ENCODE results near the gene DBNDD2. TPM values are rescaled to one million over a fixed set of nuclear protein-coding genes. Genes with fewer than 3 reads are reported as not detected.

The DBNDD2 gene, protein sequence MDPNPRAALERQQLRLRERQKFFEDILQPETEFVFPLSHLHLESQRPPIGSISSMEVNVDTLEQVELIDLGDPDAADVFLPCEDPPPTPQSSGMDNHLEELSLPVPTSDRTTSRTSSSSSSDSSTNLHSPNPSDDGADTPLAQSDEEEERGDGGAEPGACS
- 7.0 TPM for total RNA-seq

DNA sequence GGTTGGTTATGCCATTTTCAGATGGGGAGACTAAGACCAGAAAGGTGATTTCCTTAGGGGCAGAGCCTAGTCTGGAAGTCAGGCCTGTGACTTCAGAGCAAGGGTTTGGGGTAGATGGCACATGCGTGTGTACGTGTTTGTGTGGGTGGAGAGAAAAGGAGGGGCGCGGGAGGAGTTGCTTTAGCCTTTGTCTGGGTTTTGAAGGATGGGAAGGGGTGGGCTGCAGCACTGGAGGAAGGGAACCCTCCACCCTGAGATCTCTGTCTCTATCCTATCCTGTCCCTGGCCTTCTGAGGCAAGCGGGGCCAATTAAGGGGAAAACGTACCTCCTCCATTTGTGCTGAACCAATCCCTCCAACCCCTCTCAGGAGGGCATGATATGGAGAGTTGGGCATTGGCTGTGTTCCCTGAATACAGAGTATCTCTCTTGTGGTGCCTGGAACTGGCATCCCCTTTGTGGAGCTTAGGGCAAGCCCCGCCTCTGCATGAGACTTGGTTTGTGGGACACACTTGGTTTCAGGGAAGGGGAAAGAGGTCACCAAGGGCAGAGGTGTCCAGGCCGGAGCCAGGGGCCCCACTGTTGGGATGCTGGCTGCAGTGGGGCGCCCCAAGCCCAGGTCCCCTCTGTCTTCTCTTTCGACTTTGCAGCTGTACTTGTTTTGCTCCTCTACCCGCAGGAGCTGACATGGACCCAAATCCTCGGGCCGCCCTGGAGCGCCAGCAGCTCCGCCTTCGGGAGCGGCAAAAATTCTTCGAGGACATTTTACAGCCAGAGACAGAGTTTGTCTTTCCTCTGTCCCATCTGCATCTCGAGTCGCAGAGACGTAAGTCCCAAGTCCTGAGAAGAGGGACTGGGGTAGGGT, at the start of gene DBNDD2:
TSS of gene DBNDD2 (plus strand) at position 507 of the 863 bp plus-strand sequence. CDS start at position 686, 179 bp downstream.
- DNase-seq (ENCODE audit: low read depth in 2 of 3, low spot score in 2 of 3) = peak in 1 of 3 donors; percentile 16

DNA sequence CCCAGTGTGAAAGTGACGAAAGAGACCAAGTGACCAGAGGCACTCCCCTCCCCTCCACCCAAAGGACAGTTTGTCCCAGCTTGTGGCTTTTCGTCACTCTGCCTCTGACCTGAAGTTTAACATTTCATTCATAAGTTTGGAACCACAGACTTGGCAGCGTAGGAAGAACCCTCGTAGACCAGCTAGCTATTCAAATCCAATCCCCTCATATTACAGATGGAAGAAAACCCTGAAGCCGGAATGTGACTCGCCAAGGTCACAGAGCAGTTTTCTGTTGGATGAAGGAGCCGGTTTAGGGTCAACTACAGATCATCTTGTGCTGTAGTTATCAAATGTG, 49.1 kb upstream of the DBNDD2 start:
- DNase-seq (ENCODE audit: low read depth in 2 of 3, low spot score in 2 of 3) = no peak

DNA sequence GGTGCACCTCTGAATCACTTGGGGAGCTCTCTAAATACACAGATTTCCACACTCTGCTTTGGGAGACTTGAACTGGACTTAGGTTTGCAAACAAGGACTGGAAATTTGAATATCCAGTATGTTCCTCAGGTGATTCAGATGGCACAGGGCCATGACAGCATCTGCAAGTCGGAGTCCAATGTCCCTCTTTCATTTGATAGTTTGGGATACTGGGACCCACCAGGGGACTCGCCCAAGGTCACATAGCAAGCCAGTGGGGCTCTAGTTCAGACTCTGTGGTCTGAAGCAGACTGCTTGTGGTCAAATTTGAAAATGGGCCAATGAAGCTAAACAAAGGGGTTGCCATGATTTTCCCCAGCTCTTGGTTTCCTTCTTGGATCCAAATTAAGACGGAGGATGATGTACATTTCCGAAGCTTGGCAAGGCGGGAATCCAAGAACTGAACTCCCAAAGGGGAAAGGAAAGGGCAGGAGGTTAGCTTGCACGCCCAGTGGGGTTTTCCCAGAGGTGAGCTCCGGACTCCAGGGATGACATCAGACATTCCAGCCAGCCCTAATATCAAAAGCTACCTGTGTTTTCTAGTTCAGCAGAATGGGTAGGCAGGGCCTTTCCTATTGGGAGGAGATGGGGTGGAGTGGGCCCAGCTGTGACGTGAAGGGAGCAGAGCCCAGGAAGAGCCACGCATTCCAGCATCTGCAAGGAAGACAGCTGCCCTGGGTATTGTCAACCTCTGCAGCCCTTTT, 48.5 kb upstream of the DBNDD2 start:
- no peak for DNase-seq (ENCODE audit: low read depth in 2 of 3, low spot score in 2 of 3)

DNA sequence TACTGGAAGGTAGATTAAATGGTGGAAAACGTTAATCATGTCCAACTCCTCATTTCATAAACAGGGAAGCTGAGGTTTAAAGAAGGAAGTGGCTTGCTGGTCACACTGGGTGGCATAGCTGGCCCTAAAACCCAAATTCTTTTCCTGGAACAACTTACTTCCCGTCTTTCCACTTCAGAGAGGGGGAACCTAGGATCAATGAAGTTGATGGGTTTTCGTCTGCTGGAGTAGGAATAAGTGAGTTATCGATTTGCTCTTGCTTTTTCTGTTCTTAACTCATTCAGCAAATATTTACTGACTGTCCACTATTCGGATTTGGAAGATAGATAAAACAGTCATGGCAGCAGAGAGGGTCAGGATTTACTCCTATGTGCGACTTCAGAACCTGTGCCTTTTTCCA, 46.3 kb upstream of the DBNDD2 start:
- no peak for DNase-seq (ENCODE audit: low read depth in 2 of 3, low spot score in 2 of 3)

DNA sequence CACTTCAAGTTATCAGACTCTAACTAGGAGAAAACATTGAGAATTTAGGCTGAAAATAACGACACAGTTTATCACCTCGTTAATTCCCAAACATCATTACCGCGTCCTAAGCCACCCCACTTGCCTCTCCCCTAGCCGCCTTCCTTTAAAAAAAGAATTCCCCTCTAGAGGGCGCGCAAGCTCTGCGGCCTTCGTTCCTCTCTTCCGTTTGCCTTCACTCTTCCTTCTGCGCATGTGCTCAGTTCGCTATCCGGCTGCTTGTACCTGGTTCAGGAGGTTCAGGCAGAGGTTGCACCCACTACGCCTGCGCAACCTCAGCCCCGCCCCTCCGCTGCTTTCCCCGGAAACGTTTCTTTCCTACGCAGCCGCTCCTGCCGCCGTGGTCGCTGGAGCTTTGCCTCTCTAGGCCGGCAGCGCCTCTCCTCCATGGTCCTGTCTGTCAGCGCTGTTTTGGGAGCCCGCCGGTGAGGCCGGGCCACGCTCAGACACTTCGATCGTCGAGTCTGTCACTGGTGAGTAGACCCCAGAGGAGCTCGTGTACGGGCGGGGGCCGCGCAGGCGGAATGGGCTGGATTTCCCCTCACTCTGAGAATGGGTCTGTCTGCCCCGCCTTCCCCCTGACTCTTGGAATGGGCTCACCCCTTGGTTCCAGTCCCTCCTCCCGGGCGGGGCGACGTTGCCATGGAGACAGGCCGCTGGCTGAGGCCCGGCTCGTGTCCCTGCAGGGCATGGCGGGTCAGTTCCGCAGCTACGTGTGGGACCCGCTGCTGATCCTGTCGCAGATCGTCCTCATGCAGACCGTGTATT, 45.1 kb upstream of the DBNDD2 start, which contains the start of gene SYS1:
TSS of gene SYS1 (plus strand) at position 353 of the 807 bp plus-strand sequence. CDS start at position 729, 376 bp downstream.
- peak; percentile 98 to 99 (median 98) for DNase-seq (ENCODE audit: low read depth in 2 of 3, low spot score in 2 of 3)

DNA sequence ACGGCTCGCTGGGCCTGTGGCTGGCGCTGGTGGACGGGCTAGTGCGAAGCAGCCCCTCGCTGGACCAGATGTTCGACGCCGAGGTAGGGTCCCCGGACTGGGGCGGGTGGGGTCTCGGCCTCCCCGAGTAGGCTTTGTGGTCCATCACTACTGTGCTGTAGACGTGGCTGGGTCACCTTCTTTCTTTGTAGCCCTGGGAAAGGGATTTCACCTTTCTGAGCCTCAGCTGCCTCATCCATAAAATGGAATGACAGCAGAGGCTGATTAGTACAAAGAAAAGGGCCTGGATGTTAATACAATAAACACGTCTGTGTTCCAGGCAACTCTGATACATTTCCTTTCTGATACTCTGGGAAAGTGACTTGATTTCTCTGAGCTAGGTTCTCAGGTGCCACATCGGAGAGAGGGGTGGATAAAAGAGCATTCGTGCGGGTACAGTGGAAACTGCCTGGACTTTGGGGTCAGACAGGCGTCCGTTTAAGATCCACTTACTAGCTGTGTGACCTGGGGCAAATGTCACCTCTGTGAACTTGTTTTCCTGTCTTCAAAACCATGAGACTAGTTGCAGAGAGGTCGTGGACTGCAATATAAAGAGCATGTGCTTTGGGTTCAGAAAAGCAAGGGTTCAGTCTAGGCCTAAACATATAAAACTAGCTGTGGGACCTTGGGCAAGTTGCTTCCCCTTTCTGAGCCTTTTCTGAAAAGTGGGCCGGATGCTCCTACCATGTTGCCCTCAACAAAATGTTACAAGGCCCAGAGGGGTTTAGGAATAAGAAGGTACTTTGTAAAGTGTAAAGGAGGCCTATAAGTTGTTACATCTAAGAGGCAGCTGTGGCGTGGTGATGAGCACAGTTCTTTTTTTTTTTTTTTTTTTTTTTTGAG, 44.2 kb upstream of the DBNDD2 start:
- no peak for DNase-seq (ENCODE audit: low read depth in 2 of 3, low spot score in 2 of 3)

DNA sequence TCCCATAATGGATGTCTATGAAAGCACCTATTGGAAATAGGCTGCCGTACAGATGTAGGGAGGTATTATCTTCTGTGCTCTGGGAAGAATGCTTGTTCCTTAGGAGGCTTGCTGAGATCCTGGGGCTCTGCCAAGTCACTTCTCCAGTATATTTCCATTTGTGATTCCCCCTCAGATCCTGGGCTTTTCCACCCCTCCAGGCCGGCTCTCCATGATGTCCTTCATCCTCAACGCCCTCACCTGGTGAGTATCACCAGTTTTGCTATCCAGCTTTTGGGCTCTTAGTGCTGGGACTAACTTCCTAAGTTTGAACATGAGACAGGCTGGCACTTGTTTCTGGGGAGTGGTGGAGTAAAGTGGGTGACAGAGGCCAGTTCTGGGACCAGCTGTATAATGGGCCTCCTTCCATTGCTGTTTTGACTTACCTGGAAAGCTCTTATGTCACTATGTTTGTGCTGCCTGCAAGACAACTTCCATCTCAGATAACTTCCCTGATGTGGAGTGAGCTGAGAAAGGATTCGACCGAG, 42.6 kb upstream of the DBNDD2 start:
- DNase-seq (ENCODE audit: low read depth in 2 of 3, low spot score in 2 of 3) = no peak

DNA sequence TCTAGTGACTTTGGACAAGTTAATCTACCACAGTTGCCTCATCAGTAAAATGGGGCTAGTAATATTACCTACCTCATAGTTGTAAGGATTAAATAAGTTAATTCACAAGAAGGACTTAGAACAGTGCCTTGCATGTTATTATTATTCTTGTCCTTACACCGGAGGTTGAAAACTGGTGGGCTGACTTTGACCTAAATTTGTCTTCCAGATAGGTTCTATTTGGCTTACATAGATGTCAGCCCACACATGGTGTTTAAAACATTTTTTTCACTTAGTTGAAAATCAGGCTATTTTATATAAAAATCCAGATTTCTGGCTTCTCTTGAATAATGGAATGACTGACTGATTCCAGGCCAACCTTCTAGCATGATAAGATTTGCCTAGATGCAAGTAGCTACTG, 41.9 kb upstream of the DBNDD2 start:
- no peak for DNase-seq (ENCODE audit: low read depth in 2 of 3, low spot score in 2 of 3)

DNA sequence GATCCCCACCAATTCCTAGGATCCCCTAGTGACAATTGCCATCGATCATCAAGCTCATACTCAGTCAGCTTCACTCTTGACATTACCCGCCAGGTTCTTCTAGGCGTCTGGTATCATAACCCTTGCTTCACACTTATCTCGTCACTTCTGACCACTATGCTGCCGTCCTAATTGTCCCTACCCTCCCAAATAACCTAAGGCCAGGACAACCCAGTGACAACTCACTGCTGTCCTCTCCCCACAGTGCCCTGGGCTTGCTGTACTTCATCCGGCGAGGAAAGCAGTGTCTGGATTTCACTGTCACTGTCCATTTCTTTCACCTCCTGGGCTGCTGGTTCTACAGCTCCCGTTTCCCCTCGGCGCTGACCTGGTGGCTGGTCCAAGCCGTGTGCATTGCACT, 41.5 kb upstream of the DBNDD2 start:
- no peak for DNase-seq (ENCODE audit: low read depth in 2 of 3, low spot score in 2 of 3)

DNA sequence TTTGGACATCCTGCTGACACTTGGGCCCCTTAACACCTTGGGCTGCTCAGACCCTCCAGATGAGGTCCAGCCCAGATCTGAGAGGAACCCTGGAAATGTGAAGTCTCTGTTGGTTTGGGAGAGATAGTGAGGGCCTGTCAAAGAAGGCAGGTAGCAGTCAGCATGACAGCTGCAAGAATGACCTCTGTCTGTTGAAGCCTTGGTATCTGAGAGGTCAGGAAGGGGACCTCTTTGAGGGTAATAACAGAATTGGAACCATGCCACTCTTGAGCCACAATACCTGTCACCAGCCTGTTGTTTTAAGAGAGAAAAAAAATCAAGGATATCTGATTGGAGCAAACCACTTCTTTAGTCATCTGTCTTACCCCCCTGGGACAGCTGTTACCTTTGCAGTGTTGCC, 41.0 kb upstream of the DBNDD2 start:
- no peak for DNase-seq (ENCODE audit: low read depth in 2 of 3, low spot score in 2 of 3)

DNA sequence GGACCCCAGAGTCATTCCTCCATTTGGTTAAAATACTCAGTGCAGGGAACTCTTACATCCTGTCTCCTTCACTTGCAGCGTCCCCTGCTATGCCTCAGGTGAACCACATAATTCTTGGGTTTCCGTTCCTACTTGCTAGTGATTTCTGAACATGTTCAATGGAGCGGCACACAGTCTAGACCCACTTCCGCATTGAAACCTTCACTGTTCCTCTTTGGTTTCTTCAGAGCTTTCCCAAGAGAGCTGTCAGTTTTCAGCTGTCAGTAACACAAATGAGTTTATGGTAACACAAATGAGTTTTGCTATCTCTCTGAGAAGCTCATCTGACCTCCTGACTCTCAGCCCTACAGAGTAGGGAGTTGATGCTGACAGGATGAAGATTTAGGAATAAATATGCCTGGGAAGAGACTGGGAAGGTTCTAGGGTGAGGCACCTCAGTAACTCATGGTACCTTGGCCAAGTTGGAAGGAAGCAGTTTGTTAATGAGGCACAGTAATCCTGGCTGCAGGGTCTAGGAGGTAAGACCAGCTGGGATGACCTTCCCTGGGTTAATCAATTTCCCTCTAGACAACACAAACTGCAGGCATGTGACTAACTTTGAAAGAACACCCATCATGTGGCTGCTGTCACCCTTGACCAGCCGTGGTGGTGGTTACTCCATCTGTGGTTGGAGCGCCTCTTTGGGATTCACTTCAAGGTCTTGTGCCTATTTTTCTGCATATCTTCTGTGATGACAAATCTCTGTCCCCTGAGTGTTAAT, 39.7 kb upstream of the DBNDD2 start:
- peak in 1 of 3 donors; percentile 32 for DNase-seq (ENCODE audit: low read depth in 2 of 3, low spot score in 2 of 3)

DNA sequence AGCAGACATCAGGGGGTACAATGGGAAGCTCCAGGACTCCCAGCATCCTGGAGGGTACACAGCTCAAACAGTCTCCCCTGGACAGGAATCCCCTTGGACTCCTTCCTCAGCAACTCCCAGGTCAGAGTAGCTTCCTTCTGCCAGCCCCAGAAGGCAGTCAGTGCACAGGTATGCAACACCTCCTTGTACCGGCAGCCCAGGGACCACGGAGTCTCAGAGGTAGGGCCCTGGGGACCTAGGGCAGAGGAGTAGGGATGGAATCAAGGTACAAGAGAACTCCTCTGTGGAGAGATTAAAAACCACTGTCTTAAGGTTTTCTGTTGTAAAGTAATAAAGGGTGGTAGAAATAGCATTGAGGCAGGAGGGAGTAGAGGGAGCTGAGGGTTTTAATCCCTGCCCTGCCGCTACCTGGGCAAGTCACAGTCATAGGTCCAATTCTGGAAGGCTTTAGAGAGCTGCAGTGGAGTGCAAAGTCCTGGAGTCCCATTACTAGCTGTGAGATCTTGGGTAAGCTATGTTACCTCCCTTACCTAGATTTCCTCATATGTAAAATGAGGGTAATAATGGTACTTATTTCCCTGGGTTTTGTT, 37.4 kb upstream of the DBNDD2 start:
- DNase-seq (ENCODE audit: low read depth in 2 of 3, low spot score in 2 of 3) = no peak

DNA sequence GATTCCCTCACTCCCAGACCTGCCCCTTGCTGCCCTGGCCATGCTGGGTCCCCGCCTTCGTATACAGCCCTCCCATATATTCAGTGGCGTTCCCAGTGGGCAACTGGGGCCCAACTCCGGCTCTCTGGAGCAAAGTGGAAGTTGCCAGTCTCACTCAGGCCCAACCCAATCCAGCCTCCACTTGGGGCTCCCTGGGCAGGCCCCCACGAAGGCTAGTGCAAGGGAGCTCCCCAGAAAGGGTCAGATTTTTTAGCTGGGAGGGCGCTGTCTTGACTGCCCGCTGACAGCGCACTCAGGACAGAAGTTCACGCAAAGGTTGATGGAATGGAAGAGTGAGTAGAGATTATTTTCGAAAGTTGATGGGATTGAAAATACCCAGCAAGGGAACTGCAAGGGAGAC, 35.8 kb upstream of the DBNDD2 start:
- DNase-seq (ENCODE audit: low read depth in 2 of 3, low spot score in 2 of 3) = no peak

DNA sequence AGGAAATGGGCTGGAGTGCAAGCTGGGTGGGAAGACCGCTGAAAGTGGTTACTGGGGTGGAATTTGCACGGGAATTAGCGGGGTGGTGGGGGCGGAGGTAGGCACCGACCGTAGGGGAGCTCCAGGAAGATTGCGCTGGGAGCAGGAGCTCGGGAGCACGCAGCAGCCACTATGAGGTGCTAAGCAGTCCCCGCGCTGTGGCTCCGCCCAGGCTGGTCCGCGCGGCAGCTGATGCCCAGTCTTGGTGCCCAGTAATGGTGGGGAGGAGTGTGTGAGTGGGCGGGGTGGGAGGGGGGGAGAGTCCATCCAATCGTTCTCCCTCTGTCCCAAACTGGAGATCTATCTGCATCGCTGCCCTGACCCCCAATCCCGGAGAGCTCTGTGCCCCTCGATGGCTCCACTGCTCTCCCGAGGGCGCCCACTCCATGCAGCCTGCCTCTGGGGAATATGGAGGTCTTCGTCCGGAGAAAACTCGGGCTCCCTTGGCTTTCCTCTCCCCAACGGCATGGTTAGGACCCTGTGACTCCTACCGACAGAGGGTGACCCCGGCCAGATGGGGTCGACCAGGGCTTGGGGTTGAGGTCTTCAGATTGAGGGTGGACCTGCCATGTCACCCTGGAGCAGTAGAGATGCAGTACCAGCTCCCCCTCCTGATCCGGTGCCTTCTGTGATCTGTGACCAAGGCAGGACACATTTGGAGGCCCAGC, 35.3 kb upstream of the DBNDD2 start:
- DNase-seq (ENCODE audit: low read depth in 2 of 3, low spot score in 2 of 3) = no peak

DNA sequence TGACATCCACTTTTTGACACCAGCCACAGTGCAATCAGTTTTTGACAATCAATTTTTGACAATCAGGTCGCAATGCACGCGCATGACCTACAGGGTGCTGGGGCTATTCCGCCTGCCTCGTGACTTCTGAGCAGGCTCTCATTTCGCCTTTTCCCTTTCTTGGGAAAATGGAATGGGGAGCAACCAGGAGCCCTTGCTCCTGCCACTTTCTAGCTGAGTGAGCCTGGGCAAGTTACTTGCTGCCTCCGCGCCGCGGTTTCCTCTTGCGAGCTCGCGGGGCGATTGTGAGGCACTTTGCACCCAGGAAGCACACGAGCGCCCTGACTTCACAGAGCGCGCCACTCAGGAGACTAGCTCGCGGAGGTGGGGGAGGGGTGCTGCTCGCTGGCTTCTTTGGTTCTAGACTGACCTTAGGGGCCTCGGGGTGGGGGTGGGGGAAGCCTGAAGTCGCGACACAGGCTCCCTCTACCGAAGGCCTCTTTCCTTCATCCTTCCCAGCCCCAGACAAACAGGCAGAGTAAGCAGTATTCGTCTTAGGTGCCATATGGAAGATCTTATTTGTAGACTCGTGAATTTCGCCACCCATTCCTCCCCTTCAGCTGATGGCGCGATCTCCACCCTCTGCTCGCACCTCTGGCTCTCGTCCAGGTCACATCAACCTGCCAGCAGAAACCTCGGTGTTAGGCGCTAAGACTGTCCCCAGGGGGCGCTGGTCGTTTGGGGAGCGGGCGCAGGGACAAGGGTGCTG, 34.6 kb upstream of the DBNDD2 start:
- DNase-seq (ENCODE audit: low read depth in 2 of 3, low spot score in 2 of 3) = peak; percentile 76 to 95 (median 87)

DNA sequence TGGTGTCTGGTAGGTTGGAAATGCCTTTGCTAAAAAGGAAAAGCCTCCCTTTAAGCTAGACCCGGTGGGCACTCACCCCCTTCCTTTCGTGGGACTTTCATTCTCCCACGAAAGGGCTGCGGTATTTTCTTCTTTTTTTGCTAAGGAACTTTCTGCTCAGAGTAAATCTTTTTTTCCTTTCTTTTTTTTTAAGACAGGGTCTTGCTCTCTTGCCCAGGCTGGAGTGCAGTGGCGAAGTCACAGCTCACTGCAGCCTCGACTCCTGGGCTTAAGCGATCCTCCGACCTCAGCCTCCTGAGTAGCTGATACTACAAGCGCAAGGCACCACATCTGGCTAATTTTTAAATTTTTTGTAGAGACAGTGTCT, 34.0 kb upstream of the DBNDD2 start:
- DNase-seq (ENCODE audit: low read depth in 2 of 3, low spot score in 2 of 3) = no peak

DNA sequence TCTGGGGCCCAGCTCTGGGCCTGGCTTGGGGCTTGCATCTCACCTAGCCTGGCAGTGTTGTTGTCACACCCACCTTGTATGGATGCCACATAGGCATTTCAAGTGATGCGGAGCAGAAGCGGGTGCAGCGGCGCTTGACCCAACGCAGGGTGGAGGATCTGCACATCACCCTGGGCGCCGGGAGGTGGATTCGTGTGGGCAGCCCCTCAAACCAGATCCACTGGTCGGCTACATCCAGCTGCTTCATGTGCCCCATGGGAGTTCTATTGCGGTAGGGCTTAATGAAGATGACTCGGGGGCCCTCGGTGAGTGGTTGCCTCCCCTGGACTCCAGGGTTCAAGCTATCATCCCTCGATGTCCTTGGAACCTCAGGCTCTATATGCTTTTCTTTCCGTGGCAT, 33.1 kb upstream of the DBNDD2 start:
- DNase-seq (ENCODE audit: low read depth in 2 of 3, low spot score in 2 of 3) = no peak

All from hematopoietic multipotent progenitor cell (in vitro differentiated cells).